ENCODE data around the gene CLMN. TPM values are rescaled to one million over a fixed set of nuclear protein-coding genes. Genes with fewer than 3 reads are reported as not detected.

The CLMN gene
- total RNA-seq, 2 donors from 2014 or later = 5.8 to 6.9 TPM

- Mint-ChIP-seq H3K9me3 (peaks cover 0 to under 1% of the 10 kb centered on the region in 2 donors), H3K27ac (peak overlapping the region in 1 of 2 donors; percentile 30), H3K36me3 (peaks cover 1% of the 10 kb centered on the region in 2 donors)
- no peak for DNase-seq (ENCODE audit: low spot score in 2 of 2)
- no peak for ATAC-seq
These were observed 18.1 kb downstream of the CLMN start for GRCh38 chr14:95301527-95302187.

- H3K27ac Mint-ChIP-seq = peak overlapping the region in 1 of 2 donors; percentile 30
- ATAC-seq = no peak
- peaks cover under 1 to 7% of the 10 kb centered on the region in 2 donors for H3K9me3 Mint-ChIP-seq
- peaks cover 5 to 6% of the 10 kb centered on the region in 2 donors for H3K36me3 Mint-ChIP-seq
- DNase-seq (ENCODE audit: low spot score in 2 of 2) = no peak
These were observed 18.8 kb downstream of the CLMN start for GRCh38 chr14:95300697-95301526.

- Mint-ChIP-seq H3K9me3 (peaks cover 8 to 9% of the 10 kb centered on the region in 2 donors), H3K27ac (no peak overlapping the region), H3K36me3 (peaks cover 5 to 6% of the 10 kb centered on the region in 2 donors)
- DNase-seq (ENCODE audit: low spot score in 2 of 2) = no peak
- peak in 1 of 2 donors; percentile 67 for ATAC-seq
These were observed 19.6 kb downstream of the CLMN start for GRCh38 chr14:95300002-95300696.

- Mint-ChIP-seq H3K27ac (no peak overlapping the region), H3K9me3 (peaks cover 9 to 10% of the 10 kb centered on the region in 2 donors), H3K36me3 (peaks cover 5 to 10% of the 10 kb centered on the region in 2 donors)
- DNase-seq (ENCODE audit: low spot score in 2 of 2) (no peak), ATAC-seq (no peak)
These were observed 20.4 kb downstream of the CLMN start for GRCh38 chr14:95299271-95299670.

- no peak overlapping the region for H3K27ac Mint-ChIP-seq
- peaks cover 5 to 10% of the 10 kb centered on the region in 2 donors for H3K36me3 Mint-ChIP-seq
- peaks cover 9 to 10% of the 10 kb centered on the region in 2 donors for H3K9me3 Mint-ChIP-seq
- ATAC-seq = no peak
- DNase-seq (ENCODE audit: low spot score in 2 of 2) = no peak
These were observed 21.9 kb downstream of the CLMN start for GRCh38 chr14:95297832-95298231.

GRCh38 chr14:95296966-95297365, 22.7 kb downstream of the CLMN start:
- peaks cover 5 to 10% of the 10 kb centered on the region in 2 donors for H3K36me3 Mint-ChIP-seq
- peaks cover 9 to 10% of the 10 kb centered on the region in 2 donors for H3K9me3 Mint-ChIP-seq
- no peak for DNase-seq (ENCODE audit: low spot score in 2 of 2)
- H3K27ac Mint-ChIP-seq = no peak overlapping the region
- no peak for ATAC-seq

GRCh38 chr14:95295600-95296376, 23.9 kb downstream of the CLMN start:
- DNase-seq (ENCODE audit: low spot score in 2 of 2) = no peak
- peaks cover 5 to 10% of the 10 kb centered on the region in 2 donors for H3K36me3 Mint-ChIP-seq
- H3K9me3 Mint-ChIP-seq = peaks cover 9 to 10% of the 10 kb centered on the region in 2 donors
- ATAC-seq = no peak
- H3K27ac Mint-ChIP-seq = no peak overlapping the region

GRCh38 chr14:95294834-95295599, 24.7 kb downstream of the CLMN start:
- H3K9me3 Mint-ChIP-seq = peaks cover 9 to 10% of the 10 kb centered on the region in 2 donors
- DNase-seq (ENCODE audit: low spot score in 2 of 2) = no peak
- ATAC-seq = no peak
- H3K27ac Mint-ChIP-seq = no peak overlapping the region
- H3K36me3 Mint-ChIP-seq = peaks cover 5 to 10% of the 10 kb centered on the region in 2 donors

GRCh38 chr14:95294320-95294719, 25.4 kb downstream of the CLMN start:
- no peak overlapping the region for H3K27ac Mint-ChIP-seq

GRCh38 chr14:95293449-95293848, 26.3 kb downstream of the CLMN start:
- Mint-ChIP-seq H3K9me3 (peaks cover 9 to 10% of the 10 kb centered on the region in 2 donors), H3K27ac (no peak overlapping the region), H3K36me3 (peaks cover 5 to 10% of the 10 kb centered on the region in 2 donors)
- DNase-seq (ENCODE audit: low spot score in 2 of 2) = no peak
- ATAC-seq = no peak

More at GRCh38 chr14:95294320-95294719, 25.4 kb downstream of the CLMN start:
- H3K36me3 Mint-ChIP-seq = peaks cover 5 to 10% of the 10 kb centered on the region in 2 donors
- DNase-seq (ENCODE audit: low spot score in 2 of 2) = no peak
- no peak for ATAC-seq
- peaks cover 9 to 10% of the 10 kb centered on the region in 2 donors for H3K9me3 Mint-ChIP-seq

- ATAC-seq (no peak), DNase-seq (ENCODE audit: low spot score in 2 of 2) (no peak)
- peaks cover 5 to 10% of the 10 kb centered on the region in 2 donors for H3K36me3 Mint-ChIP-seq
- H3K9me3 Mint-ChIP-seq = peaks cover 9 to 10% of the 10 kb centered on the region in 2 donors
- H3K27ac Mint-ChIP-seq = no peak overlapping the region
These were observed 26.9 kb downstream of the CLMN start for GRCh38 chr14:95292660-95293425.

- DNase-seq (ENCODE audit: low spot score in 2 of 2) (no peak), ATAC-seq (no peak)
- Mint-ChIP-seq H3K9me3 (peaks cover 9 to 10% of the 10 kb centered on the region in 2 donors), H3K27ac (no peak overlapping the region), H3K36me3 (peaks cover 5 to 10% of the 10 kb centered on the region in 2 donors)
These were observed 27.7 kb downstream of the CLMN start for GRCh38 chr14:95291859-95292542.

GRCh38 chr14:95290871-95291431, 28.8 kb downstream of the CLMN start:
- Mint-ChIP-seq H3K36me3 (peaks cover 0 to 5% of the 10 kb centered on the region in 2 donors), H3K9me3 (peaks cover 2 to 9% of the 10 kb centered on the region in 2 donors), H3K27ac (no peak overlapping the region)
- DNase-seq (ENCODE audit: low spot score in 2 of 2) (no peak), ATAC-seq (no peak)

- Mint-ChIP-seq H3K27ac (no peak overlapping the region), H3K36me3 (peaks cover 0 to 4% of the 10 kb centered on the region in 2 donors), H3K9me3 (peaks cover 0 to under 1% of the 10 kb centered on the region in 2 donors)
- DNase-seq (ENCODE audit: low spot score in 2 of 2) (no peak), ATAC-seq (no peak)
These were observed 29.7 kb downstream of the CLMN start for GRCh38 chr14:95290021-95290420.
